Mononuclear cell (primary cell): ENCODE results near the gene PHF20. TPM values are rescaled to one million over a fixed set of nuclear protein-coding genes. Genes with fewer than 3 reads are reported as not detected.
"Not testable (repeated sequence)": the region's sequence is repeated elsewhere in the genome, so short reads cannot be mapped to it uniquely, and the experiment has no call there.

Experiments
- H3K27me3 ChIP-seq: 2 replicates; pipeline ENCODE4 v1.6.0; 2011; ENCODE audit warnings: low read length, control low read depth; ENCODE audit not compliant: insufficient read depth
- H3K4me1 ChIP-seq: 2 replicates; pipeline ENCODE4 v1.5.1; 2011; ENCODE audit warnings: mild to moderate bottlenecking, low read length, control low read depth; ENCODE audit not compliant: insufficient read depth
- H3K4me3 ChIP-seq: 2 replicates; pipeline ENCODE4 v1.5.1; 2011; ENCODE audit warnings: mild to moderate bottlenecking, low read length, moderate library complexity
- H3K9me3 ChIP-seq: 2 replicates; pipeline ENCODE4 v1.5.1; 2011; ENCODE audit warnings: low read depth, mild to moderate bottlenecking, control low read depth, low read length
- total RNA-seq: library from RNA; depleted of rRNA; stranded (reverse); fragments of >200 nt; gene quantifications from one replicate; pipeline ENCODE4 v1.2.3, GENCODE V29; 2012

The PHF20 gene
- total RNA-seq, 1 donor: 103 TPM

- H3K4me3 ChIP-seq, H3K9me3 ChIP-seq, H3K27me3 ChIP-seq: not testable (repeated sequence)
- H3K4me1 ChIP-seq: peaks cover 11% of the 10 kb centered on the region
These were observed 10.3 kb upstream of the PHF20 start for GRCh38 chr20:35761548-35761947.

- no peaks in the 10 kb centered on the region for H3K27me3 ChIP-seq
- peaks cover 20% of the 10 kb centered on the region for H3K4me1 ChIP-seq
- no peak overlapping the region for H3K4me3 ChIP-seq
- H3K9me3 ChIP-seq: no peaks in the 10 kb centered on the region
These were observed 9.4 kb upstream of the PHF20 start for GRCh38 chr20:35762461-35762860.

GRCh38 chr20:35764936-35765335, 6.9 kb upstream of the PHF20 start:
- H3K27me3 ChIP-seq, H3K4me3 ChIP-seq, H3K9me3 ChIP-seq: not testable (repeated sequence)
- peaks cover 44% of the 10 kb centered on the region for H3K4me1 ChIP-seq

- Histone ChIP-seq H3K4me3 (no peak overlapping the region), H3K4me1 (peaks cover 62% of the 10 kb centered on the region), H3K27me3 (no peaks in the 10 kb centered on the region), H3K9me3 (no peaks in the 10 kb centered on the region)
These were observed 5.0 kb upstream of the PHF20 start for GRCh38 chr20:35766843-35767242.

GRCh38 chr20:35767683-35768481, 3.9 kb upstream of the PHF20 start:
- H3K27me3 ChIP-seq: no peaks in the 10 kb centered on the region
- no peak overlapping the region for H3K4me3 ChIP-seq
- H3K9me3 ChIP-seq: no peaks in the 10 kb centered on the region
- peaks cover 67% of the 10 kb centered on the region for H3K4me1 ChIP-seq

GRCh38 chr20:35768731-35769664, 2.8 kb upstream of the PHF20 start:
- no peaks in the 10 kb centered on the region for H3K9me3 ChIP-seq
- no peak overlapping the region for H3K4me3 ChIP-seq
- no peaks in the 10 kb centered on the region for H3K27me3 ChIP-seq
- peaks cover 79% of the 10 kb centered on the region for H3K4me1 ChIP-seq

GRCh38 chr20:35771367-35771688, 487 bp upstream of the PHF20 start:
- H3K4me3 ChIP-seq: no peak overlapping the region

GRCh38 chr20:35772563-35773058, 796 bp downstream of the PHF20 start:
- peaks cover 90% of the 10 kb centered on the region for H3K4me1 ChIP-seq
- peak overlapping the region; percentile 78 for H3K4me3 ChIP-seq
- no peaks in the 10 kb centered on the region for H3K27me3 ChIP-seq
- H3K9me3 ChIP-seq: no peaks in the 10 kb centered on the region

More at GRCh38 chr20:35771367-35771688, 487 bp upstream of the PHF20 start:
- no peaks in the 10 kb centered on the region for H3K9me3 ChIP-seq
- no peaks in the 10 kb centered on the region for H3K27me3 ChIP-seq
- H3K4me1 ChIP-seq: peaks cover 89% of the 10 kb centered on the region

GRCh38 chr20:35773154-35773751, 1.4 kb downstream of the PHF20 start:
- Histone ChIP-seq H3K27me3 (no peaks in the 10 kb centered on the region), H3K9me3 (no peaks in the 10 kb centered on the region), H3K4me3 (peak overlapping the region; percentile 78)

GRCh38 chr20:35774391-35774790, 2.6 kb downstream of the PHF20 start:
- Histone ChIP-seq H3K27me3 (no peaks in the 10 kb centered on the region), H3K9me3 (no peaks in the 10 kb centered on the region), H3K4me1 (peaks cover 73% of the 10 kb centered on the region), H3K4me3 (no peak overlapping the region)

More at GRCh38 chr20:35773154-35773751, 1.4 kb downstream of the PHF20 start:
- H3K4me1 ChIP-seq: peaks cover 84% of the 10 kb centered on the region

GRCh38 chr20:35776513-35777101, 4.8 kb downstream of the PHF20 start:
- Histone ChIP-seq H3K9me3 (no peaks in the 10 kb centered on the region), H3K4me3 (no peak overlapping the region), H3K4me1 (peaks cover 51% of the 10 kb centered on the region), H3K27me3 (no peaks in the 10 kb centered on the region)

GRCh38 chr20:35783811-35784210, 12.0 kb downstream of the PHF20 start:
- H3K27me3 ChIP-seq, H3K9me3 ChIP-seq, H3K4me1 ChIP-seq, H3K4me3 ChIP-seq: not testable (repeated sequence)

- H3K9me3 ChIP-seq, H3K4me3 ChIP-seq, H3K27me3 ChIP-seq, H3K4me1 ChIP-seq: not testable (repeated sequence)
These were observed 13.7 kb downstream of the PHF20 start for GRCh38 chr20:35785541-35785940.

- Histone ChIP-seq H3K9me3 (no peaks in the 10 kb centered on the region), H3K27me3 (no peaks in the 10 kb centered on the region), H3K4me1 (peaks cover 17% of the 10 kb centered on the region), H3K4me3 (no peak overlapping the region)
These were observed 17.0 kb downstream of the PHF20 start for GRCh38 chr20:35788796-35789195.

GRCh38 chr20:35791097-35791496, 19.3 kb downstream of the PHF20 start:
- Histone ChIP-seq H3K4me1 (peaks cover 27% of the 10 kb centered on the region), H3K9me3 (no peaks in the 10 kb centered on the region), H3K27me3 (no peaks in the 10 kb centered on the region), H3K4me3 (no peak overlapping the region)
